Neuronal stem cell (in vitro differentiated cells): ENCODE results near the gene MYO9B.
A peak's percentile ranks its signal among the peaks of the same experiment; 100 is the strongest.

ENCODE experiments used
- DNase-seq: peaks from one replicate; pipeline ENCODE4 v3.0.0-alpha.2; 2013; ENCODE audit warnings: low spot score
- H2AFZ ChIP-seq: one replicate; pipeline ENCODE4 v1.6.1; 2013; ENCODE audit warnings: mild to moderate bottlenecking, low read length, inconsistent platforms
- H2AK5ac ChIP-seq: 2 replicates; pipeline ENCODE4 v1.6.1; 2013; ENCODE audit warnings: low read depth, mild to moderate bottlenecking, inconsistent platforms, low read length, moderate library complexity, mixed read lengths
- H2BK120ac ChIP-seq: 2 replicates; pipeline ENCODE4 v1.6.1; 2013; ENCODE audit warnings: low read depth, mild to moderate bottlenecking, inconsistent platforms, low read length, moderate library complexity, mixed read lengths
- H2BK12ac ChIP-seq: one replicate; pipeline ENCODE4 v1.6.1; 2013; ENCODE audit warnings: low read length, inconsistent platforms
- H2BK15ac ChIP-seq: 2 replicates; pipeline ENCODE4 v1.6.1; 2013; ENCODE audit warnings: mild to moderate bottlenecking, low read length, inconsistent platforms, mixed read lengths
- H2BK5ac ChIP-seq: one replicate; pipeline ENCODE4 v1.6.1; 2013; ENCODE audit warnings: inconsistent platforms, mild to moderate bottlenecking, low read length, moderate library complexity
- H3K14ac ChIP-seq: one replicate; pipeline ENCODE4 v1.6.1; 2013; ENCODE audit warnings: low read length, inconsistent platforms
- H3K18ac ChIP-seq: 2 replicates; pipeline ENCODE4 v1.6.1; 2013; ENCODE audit warnings: low read length, inconsistent platforms
- H3K23ac ChIP-seq: 2 replicates; pipeline ENCODE4 v1.6.1; 2013; ENCODE audit warnings: low read depth, mild to moderate bottlenecking, mixed read lengths, low read length, inconsistent platforms; ENCODE audit not compliant: poor library complexity
- H3K27ac ChIP-seq: replicated peaks from 3 replicates; pipeline ENCODE4 v1.5.1; 2013; ENCODE audit warnings: low read length, inconsistent platforms
- H3K27me3 ChIP-seq, 3 experiments: 2 replicates each; pipeline ENCODE4 v1.6.1; 2013; ENCODE audit warnings: low read length in 3 of 3, mild to moderate bottlenecking in 2 of 3, inconsistent platforms in 1 of 3, low read depth in 1 of 3, mixed read lengths in 1 of 3, moderate library complexity in 1 of 3; ENCODE audit not compliant: control insufficient read depth in 3 of 3, insufficient read depth in 3 of 3
- H3K36me3 ChIP-seq, 2 donors: replicated peaks in 1 of 2; 2 replicates each; pipeline ENCODE4 v1.6.1; 2013; ENCODE audit warnings: low read length in 2 of 2; ENCODE audit not compliant: control insufficient read depth in 2 of 2, insufficient read depth in 2 of 2
- H3K4ac ChIP-seq: 2 replicates; pipeline ENCODE4 v1.6.1; 2013; ENCODE audit warnings: inconsistent platforms, mild to moderate bottlenecking, low read length, moderate library complexity
- H3K4me1 ChIP-seq, 2 donors: 1 replicate in 1 of 2; 2 replicates in 1 of 2; pipeline ENCODE4 v1.6.1; 2013; ENCODE audit warnings: low read length in 2 of 2, low read depth in 1 of 2; ENCODE audit not compliant: control insufficient read depth in 2 of 2, insufficient read depth in 1 of 2
- H3K4me2 ChIP-seq: one replicate; pipeline ENCODE4 v1.6.1; 2013; ENCODE audit warnings: mild to moderate bottlenecking, low read length, inconsistent platforms; ENCODE audit not compliant: insufficient read depth, poor library complexity, severe bottlenecking
- H3K4me3 ChIP-seq, 2 donors: 2 replicates each; pipeline ENCODE4 v1.5.1; 2013; ENCODE audit warnings: low read length in 2 of 2, mild to moderate bottlenecking in 2 of 2, inconsistent platforms in 1 of 2, moderate library complexity in 1 of 2
- H3K79me1 ChIP-seq: one replicate; pipeline ENCODE4 v1.6.1; 2013; ENCODE audit warnings: low read depth, mild to moderate bottlenecking, inconsistent platforms, low read length, moderate library complexity
- H3K9ac ChIP-seq: one replicate; pipeline ENCODE4 v1.6.1; 2013; ENCODE audit warnings: mild to moderate bottlenecking, low read depth, low read length, inconsistent platforms; ENCODE audit not compliant: poor library complexity
- H3K9me3 ChIP-seq, 2 donors: replicated peaks in 1 of 2; 2 replicates each; pipeline versions ENCODE3 to v1.6.1; 2013; ENCODE audit warnings: low read length in 2 of 2, mild to moderate bottlenecking in 2 of 2, inconsistent platforms in 1 of 2, low read depth in 1 of 2, mixed read lengths in 1 of 2, moderate library complexity in 1 of 2; ENCODE audit not compliant: control insufficient read depth in 2 of 2, insufficient read depth in 1 of 2
- H4K8ac ChIP-seq: one replicate; pipeline ENCODE4 v1.6.1; 2013; ENCODE audit warnings: low read depth, mild to moderate bottlenecking, inconsistent platforms, low read length, moderate library complexity
- H4K91ac ChIP-seq: one replicate; pipeline ENCODE4 v1.6.1; 2013; ENCODE audit warnings: low read length, low read depth, mild to moderate bottlenecking, inconsistent platforms; ENCODE audit not compliant: poor library complexity
- WGBS, 2 donors: extraction: QIAGEN DNeasy Blood & Tissue Kit; methylation state at CpG; one replicate each; pipeline ENCODE4 v1.1.7; 2013; ENCODE audit warnings: missing lambda C conversion rate in 2 of 2, mixed read lengths in 1 of 2; ENCODE audit not compliant: insufficient read length in 2 of 2, insufficient replicate concordance in 1 of 2; ENCODE audit errors: extremely low coverage in 2 of 2; 5-methylcytosine and 5-hydroxymethylcytosine counted together

Gene MYO9B

GRCh38 chr19:17109962-17110598 lies 34.5 kb downstream of the MYO9B start:
- no peak overlapping the region for H3K4ac ChIP-seq
- no peak overlapping the region for H3K27ac ChIP-seq
- peaks cover 0 to 9% of the 10 kb centered on the region in 2 donors for H3K4me1 ChIP-seq
- H4K91ac ChIP-seq: no peak overlapping the region
- no peak for DNase-seq
- H3K36me3 ChIP-seq: peaks cover 10 to 86% of the 10 kb centered on the region in 2 donors
- H2BK15ac ChIP-seq: no peak overlapping the region
- H3K18ac ChIP-seq: peak overlapping the region; percentile 48
- H3K27me3 ChIP-seq: no peaks in the 10 kb centered on the region
- H3K23ac ChIP-seq: no peak overlapping the region
- H2AK5ac ChIP-seq: no peak overlapping the region
- H3K9ac ChIP-seq: no peak overlapping the region
- H2BK120ac ChIP-seq: no peak overlapping the region
- no peak overlapping the region for H2BK5ac ChIP-seq
- peak overlapping the region; percentile 56 for H4K8ac ChIP-seq
- H2BK12ac ChIP-seq: no peak overlapping the region
- H3K79me1 ChIP-seq: peaks cover 10% of the 10 kb centered on the region
- no peak overlapping the region for H2AFZ ChIP-seq
- no peak overlapping the region for H3K14ac ChIP-seq
- no peak overlapping the region for H3K4me3 ChIP-seq
- H3K9me3 ChIP-seq: no peaks in the 10 kb centered on the region
- WGBS, 2 donors: no CpG with 5 or more reads among the region's 26 CpGs
- no peak overlapping the region for H3K4me2 ChIP-seq

GRCh38 chr19:17110599-17110966 lies 35.0 kb downstream of the MYO9B start:
- peak overlapping the region; percentile 96 for H4K8ac ChIP-seq
- no peak overlapping the region for H2BK120ac ChIP-seq
- WGBS, 2 donors: no CpG with 5 or more reads among the region's 10 CpGs
- H3K9me3 ChIP-seq: no peaks in the 10 kb centered on the region
- H2BK15ac ChIP-seq: no peak overlapping the region
- no peak overlapping the region for H2AK5ac ChIP-seq
- peak overlapping the region; percentile 65 for H3K23ac ChIP-seq
- peaks cover 10% of the 10 kb centered on the region for H3K79me1 ChIP-seq
- H3K4me2 ChIP-seq: no peak overlapping the region
- H3K27ac ChIP-seq: no peak overlapping the region
- H3K4ac ChIP-seq: no peak overlapping the region
- H3K27me3 ChIP-seq: no peaks in the 10 kb centered on the region
- no peak overlapping the region for H3K9ac ChIP-seq
- H3K18ac ChIP-seq: no peak overlapping the region
- H3K4me1 ChIP-seq: peaks cover 0 to 9% of the 10 kb centered on the region in 2 donors
- H4K91ac ChIP-seq: no peak overlapping the region
- H2AFZ ChIP-seq: no peak overlapping the region
- H3K14ac ChIP-seq: peak overlapping the region; percentile 89
- H3K36me3 ChIP-seq: peaks cover 10 to 85% of the 10 kb centered on the region in 2 donors
- no peak overlapping the region for H3K4me3 ChIP-seq
- H2BK12ac ChIP-seq: no peak overlapping the region
- H2BK5ac ChIP-seq: peak overlapping the region; percentile 75
- no peak for DNase-seq

- no peak overlapping the region for H2AK5ac ChIP-seq
- H2BK120ac ChIP-seq: no peak overlapping the region
- no peak overlapping the region for H3K23ac ChIP-seq
- H2BK12ac ChIP-seq: no peak overlapping the region
- H3K27me3 ChIP-seq: no peaks in the 10 kb centered on the region
- H3K9ac ChIP-seq: no peak overlapping the region
- H4K8ac ChIP-seq: no peak overlapping the region
- WGBS, 2 donors: no CpG with 5 or more reads among the region's 3 CpGs
- H2BK5ac ChIP-seq: no peak overlapping the region
- H3K4ac ChIP-seq: no peak overlapping the region
- no peak overlapping the region for H3K4me3 ChIP-seq
- H3K18ac ChIP-seq: no peak overlapping the region
- H3K4me2 ChIP-seq: no peak overlapping the region
- no peak overlapping the region for H3K14ac ChIP-seq
- no peak overlapping the region for H4K91ac ChIP-seq
- H3K36me3 ChIP-seq: peaks cover 10 to 83% of the 10 kb centered on the region in 2 donors
- no peaks in the 10 kb centered on the region for H3K9me3 ChIP-seq
- peaks cover 8% of the 10 kb centered on the region for H3K79me1 ChIP-seq
- no peak overlapping the region for H2BK15ac ChIP-seq
- no peak overlapping the region for H2AFZ ChIP-seq
- no peak for DNase-seq
- no peak overlapping the region for H3K27ac ChIP-seq
- H3K4me1 ChIP-seq: peaks cover 0 to 9% of the 10 kb centered on the region in 2 donors
These were observed 36.2 kb downstream of the MYO9B start for GRCh38 chr19:17111766-17112165.

- H2BK12ac ChIP-seq: no peak overlapping the region
- H3K27ac ChIP-seq: no peak overlapping the region
- peaks cover 9 to 79% of the 10 kb centered on the region in 2 donors for H3K36me3 ChIP-seq
- no peak overlapping the region for H3K14ac ChIP-seq
- peaks cover 0 to 9% of the 10 kb centered on the region in 2 donors for H3K4me1 ChIP-seq
- H2BK120ac ChIP-seq: no peak overlapping the region
- no peak overlapping the region for H4K8ac ChIP-seq
- WGBS, 2 donors: no CpG with 5 or more reads among the region's 17 CpGs
- no peak overlapping the region for H2AK5ac ChIP-seq
- no peak overlapping the region for H2AFZ ChIP-seq
- no peak overlapping the region for H3K4me2 ChIP-seq
- no peaks in the 10 kb centered on the region for H3K9me3 ChIP-seq
- H3K4ac ChIP-seq: no peak overlapping the region
- H3K79me1 ChIP-seq: peaks cover 8% of the 10 kb centered on the region
- H4K91ac ChIP-seq: no peak overlapping the region
- no peak for DNase-seq
- no peak overlapping the region for H3K4me3 ChIP-seq
- H3K9ac ChIP-seq: peak overlapping the region; percentile 54
- no peak overlapping the region for H2BK15ac ChIP-seq
- no peak overlapping the region for H2BK5ac ChIP-seq
- H3K23ac ChIP-seq: peak overlapping the region; percentile 32
- H3K18ac ChIP-seq: peak overlapping the region; percentile 31
- H3K27me3 ChIP-seq: no peaks in the 10 kb centered on the region
These were observed 36.7 kb downstream of the MYO9B start for GRCh38 chr19:17112271-17112670.
